Mammary microvascular endothelial cell (primary cell): ENCODE measurements around the gene WSB2. TPM values are rescaled to one million over a fixed set of nuclear protein-coding genes. Genes with fewer than 3 reads are reported as not detected.

Source experiments
- total RNA-seq: library from RNA; depleted of rRNA; stranded (reverse); fragments of >200 nt; gene quantifications from 2 replicates; pipeline ENCODE4 v1.2.3, GENCODE V29; 2015

The WSB2 gene
- total RNA-seq, result 72.0 and 81.4 TPM in 2 replicates

DNA sequence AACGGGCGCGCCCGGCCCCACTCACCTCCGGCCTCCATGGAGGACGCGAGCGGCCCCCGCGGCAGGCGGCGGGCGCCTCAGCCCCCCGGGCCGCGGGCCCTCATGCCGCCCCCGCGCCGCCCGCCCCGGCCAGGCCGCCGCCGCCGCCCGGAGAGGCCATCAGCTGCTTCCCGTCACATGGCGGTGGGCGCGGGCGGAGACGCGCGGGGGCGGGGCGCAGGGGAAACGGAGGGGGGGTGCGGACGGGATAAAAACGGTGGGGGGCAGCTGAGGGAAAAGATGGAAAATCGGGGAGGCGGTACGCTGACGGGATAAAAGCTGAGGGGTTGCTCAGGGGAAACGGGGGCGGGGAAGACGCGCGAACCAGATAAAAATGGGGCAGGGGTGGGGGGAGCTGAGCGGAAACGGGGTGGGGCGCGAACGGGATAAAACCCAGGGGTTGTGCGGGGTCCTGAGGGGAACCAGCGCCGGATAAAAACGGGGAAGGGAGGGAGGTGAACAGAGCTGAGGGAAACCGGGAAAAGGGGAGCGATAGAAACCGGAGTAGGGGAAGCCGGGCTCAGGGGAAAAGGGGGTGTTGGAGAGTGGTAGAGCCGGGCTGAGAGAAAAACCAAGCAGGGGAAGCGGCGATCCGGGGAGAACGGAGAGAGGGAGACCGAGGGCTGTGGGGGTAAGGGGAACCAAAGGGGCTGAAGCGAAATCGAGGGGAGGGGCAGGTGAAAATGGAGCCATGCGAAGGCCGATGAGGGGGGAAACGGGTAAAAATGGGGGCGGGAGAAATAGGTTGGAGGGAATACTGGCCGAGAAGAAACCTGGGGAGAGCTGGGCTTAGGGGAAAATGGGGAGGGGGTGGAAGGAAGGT, at the start of gene WSB2:
WSB2 (minus strand) TSS at position 169 of the 862 bp plus-strand sequence; CDS start at position 38, 131 bp downstream.

GRCh38 chr12:118103601-118104382, 42.8 kb upstream of the WSB2 start, which contains the start of gene VSIG10:
VSIG10 (minus strand) TSS chr12:118104011; CDS start chr12:118103671, 340 bp downstream.

DNA sequence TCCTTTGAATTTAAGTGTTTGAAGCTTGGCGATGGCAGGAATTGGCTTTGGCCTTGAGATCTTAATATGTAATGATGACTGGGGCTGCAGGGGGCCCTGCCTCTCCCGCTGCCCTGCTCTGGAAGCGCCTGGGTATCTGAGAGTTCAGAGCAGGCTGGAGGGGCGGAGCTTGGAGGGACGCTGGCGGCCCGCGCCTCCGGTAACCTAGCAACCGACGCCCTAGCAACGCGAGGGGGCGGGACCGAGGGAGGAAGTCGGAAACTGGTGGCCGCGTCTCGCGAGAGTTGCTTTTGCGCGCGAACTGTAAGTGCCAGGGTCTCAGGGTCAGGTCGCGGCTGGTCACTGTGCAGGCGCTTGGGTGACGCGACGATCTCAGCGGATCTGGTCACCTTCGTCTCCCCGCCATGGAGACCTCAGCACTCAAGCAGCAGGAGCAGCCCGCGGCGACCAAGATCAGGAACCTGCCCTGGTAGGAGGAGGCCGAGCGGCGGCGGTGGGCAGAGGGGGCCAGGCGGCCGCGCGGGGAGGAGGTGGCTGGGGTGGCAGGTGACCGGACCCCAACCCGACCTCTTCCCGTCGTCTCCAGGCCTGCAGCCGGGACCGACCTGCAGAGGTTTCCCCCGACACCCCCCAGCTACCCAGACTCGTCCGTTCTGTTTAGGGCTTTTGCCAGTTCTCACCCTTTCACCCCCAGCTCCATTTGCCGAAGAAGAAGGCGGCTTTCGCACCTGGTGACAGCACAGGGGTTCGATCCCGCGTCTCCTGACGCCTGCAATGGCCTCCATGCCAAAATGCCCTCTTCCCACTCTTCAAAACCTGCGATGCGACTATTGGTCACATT, 44.3 kb downstream of the WSB2 start, which contains the start of gene RFC5:
RFC5 (plus strand) TSS at position 280 of the 841 bp plus-strand sequence; CDS start at position 405, 125 bp downstream.

Other genes starting within 250 kb of the WSB2 start
- gene KSR2, start 92.2 kb downstream of the WSB2 start, total RNA-seq, result 0.47 and 0.59 TPM in 2 replicates
- gene RFC5, start 44.5 kb downstream of the WSB2 start, total RNA-seq, result 24.5 and 29.0 TPM in 2 replicates
- 24.5 and 39.0 TPM in 2 replicates for gene VSIG10, start 42.8 kb upstream of the WSB2 start, total RNA-seq
- gene PEBP1, start 74.9 kb upstream of the WSB2 start, total RNA-seq, result 269 and 274 TPM in 2 replicates